GM06990 (cell line): Measurements from ENCODE around the gene BACH1.

Experiments
- DNase-seq: peaks from one replicate; pipeline ENCODE4 v3.0.0-alpha.2; 2011; ENCODE audit not compliant: insufficient read length; ENCODE audit errors: extremely low read depth
- H3K27me3 ChIP-seq: replicated peaks from 2 replicates; pipeline ENCODE4 v1.6.0; 2011; ENCODE audit warnings: low read length; ENCODE audit not compliant: control insufficient read depth, insufficient read depth
- H3K36me3 ChIP-seq: 2 replicates; pipeline ENCODE4 v1.5.1; 2011; ENCODE audit warnings: low read length; ENCODE audit not compliant: control insufficient read depth, insufficient read depth
- H3K4me3 ChIP-seq: replicated peaks from 2 replicates; pipeline ENCODE4 v1.5.1; 2011; ENCODE audit warnings: low read depth, mild to moderate bottlenecking, control low read depth, low read length
- TF ChIP-seq, protein P1 (sequence below): IDR thresholded peaks from 2 replicates; pipeline ENCODE4 v1.5.1; 2011; ENCODE audit warnings: low read length, control low read depth, mild to moderate bottlenecking, inconsistent platforms; ENCODE audit not compliant: insufficient read depth, poor library complexity, severe bottlenecking

Gene BACH1

DNA sequence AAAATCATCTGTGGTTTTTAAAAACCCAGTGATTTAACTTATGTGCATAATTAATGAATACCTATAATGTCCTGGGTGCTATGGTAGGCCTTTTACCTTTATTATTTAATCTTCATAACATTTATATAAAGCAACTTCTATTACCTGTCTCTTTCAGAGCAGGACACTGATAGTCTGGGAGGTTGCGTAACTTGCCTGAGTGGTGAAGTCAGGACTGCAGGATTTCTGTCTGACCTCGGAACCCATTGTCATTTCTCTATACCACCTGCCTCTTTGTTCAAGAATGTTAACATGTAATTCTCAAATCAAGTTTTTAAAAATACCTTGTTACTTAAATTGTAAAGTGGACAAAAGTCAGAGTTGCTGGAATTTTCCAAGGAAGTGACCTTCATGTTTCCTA, 41.0 kb upstream of the BACH1 start:
- TF ChIP-seq, protein P1, sequence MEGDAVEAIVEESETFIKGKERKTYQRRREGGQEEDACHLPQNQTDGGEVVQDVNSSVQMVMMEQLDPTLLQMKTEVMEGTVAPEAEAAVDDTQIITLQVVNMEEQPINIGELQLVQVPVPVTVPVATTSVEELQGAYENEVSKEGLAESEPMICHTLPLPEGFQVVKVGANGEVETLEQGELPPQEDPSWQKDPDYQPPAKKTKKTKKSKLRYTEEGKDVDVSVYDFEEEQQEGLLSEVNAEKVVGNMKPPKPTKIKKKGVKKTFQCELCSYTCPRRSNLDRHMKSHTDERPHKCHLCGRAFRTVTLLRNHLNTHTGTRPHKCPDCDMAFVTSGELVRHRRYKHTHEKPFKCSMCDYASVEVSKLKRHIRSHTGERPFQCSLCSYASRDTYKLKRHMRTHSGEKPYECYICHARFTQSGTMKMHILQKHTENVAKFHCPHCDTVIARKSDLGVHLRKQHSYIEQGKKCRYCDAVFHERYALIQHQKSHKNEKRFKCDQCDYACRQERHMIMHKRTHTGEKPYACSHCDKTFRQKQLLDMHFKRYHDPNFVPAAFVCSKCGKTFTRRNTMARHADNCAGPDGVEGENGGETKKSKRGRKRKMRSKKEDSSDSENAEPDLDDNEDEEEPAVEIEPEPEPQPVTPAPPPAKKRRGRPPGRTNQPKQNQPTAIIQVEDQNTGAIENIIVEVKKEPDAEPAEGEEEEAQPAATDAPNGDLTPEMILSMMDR, result no peak
- H3K4me3 ChIP-seq, result no peak overlapping the region
- no peaks in the 10 kb centered on the region for H3K27me3 ChIP-seq
- H3K36me3 ChIP-seq, result no peaks in the 10 kb centered on the region
- no peak for DNase-seq

- TF ChIP-seq, protein P1, result no peak
- Histone ChIP-seq H3K4me3 (no peak overlapping the region), H3K36me3 (no peaks in the 10 kb centered on the region), H3K27me3 (no peaks in the 10 kb centered on the region)
- DNase-seq, result no peak
Observed at GRCh38 chr21:29258626-29259338, 39.9 kb upstream of the BACH1 start.

DNA sequence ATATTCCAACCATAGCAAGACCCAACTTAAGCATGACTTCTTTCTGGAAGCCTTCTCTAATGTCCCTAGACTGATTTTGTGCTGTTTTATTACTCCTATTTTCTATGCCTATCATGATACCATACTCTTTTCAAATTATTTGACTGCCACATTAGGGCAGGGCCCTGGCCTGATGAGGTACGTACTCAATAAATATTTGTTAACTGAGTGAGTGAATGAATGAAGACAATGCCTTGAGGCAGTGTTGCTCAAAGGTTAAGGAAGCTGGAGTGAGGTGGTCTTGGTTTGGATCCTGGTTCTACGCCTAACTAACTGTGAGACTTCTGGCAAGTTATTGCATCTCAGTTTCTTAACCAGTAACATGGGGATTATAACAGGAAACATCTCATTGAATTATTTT, 38.3 kb upstream of the BACH1 start:
- no peaks in the 10 kb centered on the region for H3K36me3 ChIP-seq
- H3K27me3 ChIP-seq, result no peaks in the 10 kb centered on the region
- H3K4me3 ChIP-seq, result no peak overlapping the region
- TF ChIP-seq, protein P1, result no peak
- no peak for DNase-seq

- Histone ChIP-seq H3K27me3 (no peaks in the 10 kb centered on the region), H3K4me3 (no peak overlapping the region), H3K36me3 (no peaks in the 10 kb centered on the region)
- no peak for DNase-seq
- TF ChIP-seq, protein P1, result no peak
Observed at GRCh38 chr21:29261555-29262540, 36.9 kb upstream of the BACH1 start.

DNA sequence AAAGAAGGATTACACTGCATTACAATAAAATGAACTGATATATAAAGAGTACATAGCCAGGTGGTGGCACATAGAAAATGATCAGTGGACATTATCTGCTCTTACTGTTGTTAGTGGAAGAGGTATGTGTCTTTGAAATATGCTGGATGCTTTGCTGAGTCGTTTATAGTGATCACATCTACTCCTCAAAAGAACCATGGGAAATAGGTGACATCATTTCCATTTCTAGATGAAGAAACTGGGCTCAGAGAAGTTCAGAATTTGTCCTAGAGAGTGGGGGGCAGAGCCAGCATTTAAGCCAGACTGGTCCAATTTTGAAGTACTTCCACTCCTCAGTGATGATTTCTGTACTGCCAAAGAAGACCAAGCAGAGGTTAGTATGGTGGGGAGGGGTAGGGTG, 34.0 kb upstream of the BACH1 start:
- TF ChIP-seq, protein P1, result no peak
- Histone ChIP-seq H3K4me3 (no peak overlapping the region), H3K36me3 (no peaks in the 10 kb centered on the region), H3K27me3 (no peaks in the 10 kb centered on the region)
- DNase-seq, result no peak
